ENCODE results near the gene SWT1.
"Not testable (repeated sequence)": the region's sequence is repeated elsewhere in the genome, so short reads cannot be mapped to it uniquely, and the experiment has no call there.

The SWT1 gene

DNA sequence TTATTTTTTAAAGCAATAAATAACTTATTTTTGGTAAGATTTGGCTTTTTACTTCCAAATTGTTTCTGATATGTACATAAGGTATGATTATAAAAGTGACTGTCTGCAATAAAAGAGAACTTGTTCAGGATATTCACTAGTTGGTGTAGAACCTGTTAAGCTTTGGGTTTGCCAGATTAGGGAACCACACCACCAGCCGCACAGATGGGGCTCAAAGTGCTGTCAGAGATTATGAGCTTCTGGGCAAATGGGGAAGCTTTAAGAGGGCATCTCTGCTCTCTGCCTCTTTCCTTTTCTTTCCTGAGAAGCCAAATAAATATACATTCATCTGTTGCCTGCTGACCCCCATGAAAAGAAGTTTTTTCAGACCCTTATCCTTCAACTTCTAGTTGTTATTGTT is 134.7 kb downstream of the SWT1 start:
- no peak for DNase-seq

DNA sequence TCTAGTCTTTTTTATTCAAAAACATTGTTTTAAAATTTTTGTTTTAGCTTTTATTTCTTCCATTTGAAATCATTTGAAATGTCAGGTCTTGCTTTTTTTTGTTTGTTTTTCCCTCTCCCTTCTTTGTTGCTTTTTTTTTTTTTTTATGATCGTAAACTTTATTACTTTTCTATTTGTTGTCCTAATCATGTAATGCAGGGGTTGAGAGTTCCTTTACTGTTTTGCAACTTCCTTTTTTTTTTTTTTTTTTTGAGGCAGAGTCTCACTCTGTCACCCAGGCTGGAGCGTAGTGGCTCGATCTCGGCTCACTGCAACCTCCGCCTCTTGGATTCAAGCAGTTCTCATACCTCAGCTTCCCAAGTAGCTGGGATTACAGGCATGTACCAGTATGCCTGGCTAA is 135.3 kb downstream of the SWT1 start:
- DNase-seq: no peak

DNA sequence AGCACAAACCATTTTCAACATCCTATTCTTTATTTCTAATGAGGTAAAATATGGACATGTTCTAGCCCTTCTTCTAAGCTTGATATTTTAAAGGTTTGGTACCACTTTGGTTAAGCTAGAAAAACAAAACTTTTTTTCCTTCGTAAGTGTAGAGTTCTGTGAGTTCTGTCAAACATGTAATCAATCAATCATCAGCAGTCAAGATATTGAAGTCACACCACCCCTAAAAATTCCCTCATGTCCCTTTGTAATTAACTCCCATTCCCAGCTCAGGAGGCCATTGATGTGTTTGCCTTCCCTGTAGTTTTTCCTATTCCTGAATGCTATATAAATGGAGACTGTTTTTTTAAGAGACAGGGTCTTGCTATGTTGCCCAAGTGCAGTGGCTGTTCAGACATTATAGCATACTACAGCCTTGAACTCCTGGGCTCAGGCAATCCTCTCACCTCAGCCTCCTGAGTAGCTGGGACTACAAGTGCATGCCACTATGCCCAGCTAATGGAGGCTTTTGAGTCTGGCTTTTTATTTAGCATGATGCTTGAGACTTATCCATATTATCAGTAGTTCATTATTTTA is 137.1 kb downstream of the SWT1 start:
- no peak for DNase-seq

DNA sequence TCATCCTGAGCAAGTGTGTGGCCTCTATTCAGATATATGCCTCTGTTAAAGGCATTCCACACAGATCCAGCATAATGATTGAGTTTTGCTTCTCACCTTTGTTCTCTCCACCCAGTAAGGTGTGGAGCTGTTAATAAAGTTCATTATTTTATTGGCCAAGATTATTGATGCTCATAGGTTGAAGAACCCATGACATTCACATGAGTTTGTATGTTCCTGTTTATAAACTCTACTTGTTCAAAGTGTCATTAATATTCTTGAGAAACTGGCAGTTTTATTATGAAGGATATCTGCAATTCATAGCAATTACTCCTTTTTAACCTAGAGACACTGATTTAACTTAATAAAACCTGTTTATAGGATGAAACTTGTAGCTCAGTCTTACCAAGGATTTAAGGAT is 138.1 kb downstream of the SWT1 start:
- DNase-seq: no peak

DNA sequence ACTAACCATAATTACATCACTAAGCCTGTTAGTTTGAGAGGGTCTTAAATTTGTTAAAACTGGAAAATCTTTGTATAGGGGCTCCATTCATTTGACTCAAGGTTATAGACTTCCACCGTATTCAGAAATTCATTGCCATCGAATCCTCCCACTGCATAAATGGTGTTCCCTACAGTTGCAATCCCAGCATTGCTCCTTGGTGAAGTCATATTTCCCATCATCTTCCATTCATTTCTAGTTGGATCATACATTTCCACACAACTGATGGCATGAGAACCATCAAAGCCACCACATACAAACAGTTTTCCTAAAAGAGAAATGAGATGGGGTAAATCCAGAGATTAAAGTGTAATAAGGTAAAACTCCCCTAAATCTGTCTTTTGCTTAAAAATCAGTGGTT is 141.0 kb downstream of the SWT1 start:
- no peak for DNase-seq

DNA sequence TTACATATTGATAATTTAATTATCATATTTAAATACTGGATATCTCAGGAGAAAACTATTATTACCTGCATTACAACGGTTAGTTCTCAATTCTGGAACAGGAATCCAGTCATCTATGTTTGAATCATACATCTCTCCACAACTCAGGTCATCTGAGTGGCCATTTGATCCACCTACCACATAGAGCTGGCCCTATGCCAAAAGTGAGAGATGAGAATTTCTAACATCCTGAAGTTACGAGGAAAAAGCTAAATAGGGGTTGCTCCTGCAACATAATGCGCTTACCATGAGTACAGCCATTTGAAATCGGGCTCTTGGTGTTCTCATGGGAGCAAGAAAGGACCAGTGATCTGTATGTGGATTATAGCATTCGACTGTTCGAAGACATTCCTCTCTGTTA is 143.2 kb downstream of the SWT1 start:
- DNase-seq: no peak

DNA sequence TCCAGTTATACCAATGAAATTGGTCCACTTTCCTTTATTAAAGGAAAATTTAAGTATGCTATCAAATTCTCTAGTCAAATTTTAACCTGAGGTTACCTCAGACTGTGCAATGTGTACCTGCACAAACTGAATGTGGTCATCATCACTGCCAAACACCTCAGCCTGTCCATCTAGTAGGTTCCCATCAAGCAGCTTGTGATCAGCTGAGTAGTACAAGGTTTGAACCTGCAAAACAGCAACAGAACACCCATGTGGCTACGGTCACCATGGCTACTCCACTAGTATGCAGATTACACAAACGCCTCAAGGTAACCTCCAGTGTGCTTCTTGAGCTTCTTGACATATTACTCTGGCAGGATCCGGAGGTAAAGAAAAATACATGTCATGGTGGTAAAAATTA is 148.5 kb downstream of the SWT1 start:
- DNase-seq: no peak

DNA sequence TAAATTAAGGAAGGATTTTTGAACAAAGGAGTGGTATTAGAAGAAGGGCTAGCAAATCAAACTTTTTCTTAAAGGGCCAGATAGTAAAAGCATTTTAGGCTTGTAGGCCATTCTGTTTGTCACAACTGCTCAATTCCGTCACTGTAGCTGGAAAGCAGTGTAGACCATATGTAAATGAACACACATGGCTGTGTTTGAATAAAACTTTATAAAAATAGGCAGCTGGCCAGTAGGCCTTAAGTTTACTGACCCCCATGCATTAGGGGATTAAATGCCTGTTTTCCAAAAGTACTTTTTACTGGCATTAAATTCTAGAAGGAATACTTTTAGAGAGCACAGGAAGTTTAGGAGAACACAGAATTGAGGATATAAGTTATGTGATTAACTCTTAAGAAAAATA is 151.2 kb downstream of the SWT1 start:
- DNase-seq: no peak

DNA sequence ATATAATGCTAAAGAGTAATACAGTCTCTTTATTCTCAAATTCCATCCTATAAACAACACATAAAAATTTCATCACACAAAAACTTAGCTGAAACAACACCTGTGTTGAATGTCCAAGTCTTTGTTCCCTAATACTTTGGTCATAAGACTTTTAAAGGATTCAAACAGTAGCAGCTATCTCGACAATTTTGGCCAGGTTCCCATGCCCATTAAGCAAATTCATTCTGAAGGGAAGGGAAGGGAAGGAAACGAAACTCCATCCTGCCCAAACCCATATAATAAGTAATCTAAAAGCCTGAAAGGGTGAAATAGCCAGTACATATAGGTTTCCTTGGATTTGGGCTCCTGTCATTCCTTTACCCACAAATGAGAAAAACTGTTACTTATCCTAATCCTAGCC is 152.6 kb downstream of the SWT1 start:
- no peak for DNase-seq

DNA sequence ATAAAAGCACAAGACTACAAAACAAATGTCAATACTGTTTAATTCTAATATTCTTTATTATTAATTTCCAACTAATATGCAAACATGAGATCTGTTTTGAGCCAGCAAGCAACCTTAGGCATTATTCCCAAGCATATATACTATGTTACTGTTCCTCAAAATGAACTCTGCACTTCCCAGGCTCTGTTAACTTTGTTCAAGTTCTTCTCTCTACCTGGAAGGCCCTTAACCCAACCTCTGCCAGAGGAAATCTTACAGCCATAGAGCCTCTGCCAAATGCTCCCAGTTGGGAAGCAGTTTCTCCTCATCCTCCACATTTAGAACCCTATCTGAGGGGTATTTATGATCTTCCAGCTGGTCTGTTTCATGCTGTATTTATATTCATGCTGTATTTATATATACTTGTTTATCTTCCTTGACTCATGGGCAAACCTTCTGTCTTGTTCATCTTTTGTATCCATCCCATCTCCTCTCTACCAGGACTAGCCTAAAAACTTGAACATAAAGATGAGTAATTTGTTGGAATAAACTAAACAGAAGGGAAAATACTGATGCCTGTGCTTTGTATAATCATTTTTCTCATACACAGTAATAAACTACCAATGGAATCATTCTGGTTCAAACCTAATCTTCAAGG is 154.7 kb downstream of the SWT1 start:
- no peak for DNase-seq

DNA sequence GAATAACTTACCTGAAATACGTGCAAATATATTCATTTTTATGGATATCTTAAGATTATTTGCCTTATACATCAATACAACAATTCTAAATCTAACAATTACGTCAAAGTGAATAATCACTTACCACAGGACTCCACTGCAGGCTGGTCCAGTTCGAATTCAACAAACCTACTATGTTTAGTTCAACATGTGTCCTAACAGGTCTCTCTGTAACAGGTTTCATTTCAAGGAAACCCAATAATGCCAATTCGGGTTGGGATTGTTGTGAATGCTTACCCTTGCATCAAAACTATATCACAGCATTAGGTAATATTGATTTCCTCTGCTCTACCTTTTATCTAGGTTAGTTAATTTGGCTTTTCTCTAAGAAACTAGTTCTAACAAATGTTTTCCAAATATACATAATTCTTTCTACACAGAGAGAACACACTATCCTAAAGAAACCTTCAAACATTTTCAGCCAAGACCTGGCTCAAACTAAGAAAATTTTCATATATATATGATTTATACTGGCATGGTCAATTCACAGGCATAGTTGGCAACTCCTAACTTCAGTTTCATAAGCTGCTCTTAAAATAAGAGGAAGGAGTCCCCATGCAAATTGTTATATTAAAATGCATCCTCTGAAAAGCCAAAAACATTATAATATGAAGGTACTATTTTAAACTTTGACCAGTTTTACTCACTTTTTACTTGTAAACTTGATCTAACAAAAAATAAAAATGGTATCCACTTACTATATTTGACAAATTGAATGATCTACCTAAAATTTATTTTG is 155.6 kb downstream of the SWT1 start:
- no peak for DNase-seq

DNA sequence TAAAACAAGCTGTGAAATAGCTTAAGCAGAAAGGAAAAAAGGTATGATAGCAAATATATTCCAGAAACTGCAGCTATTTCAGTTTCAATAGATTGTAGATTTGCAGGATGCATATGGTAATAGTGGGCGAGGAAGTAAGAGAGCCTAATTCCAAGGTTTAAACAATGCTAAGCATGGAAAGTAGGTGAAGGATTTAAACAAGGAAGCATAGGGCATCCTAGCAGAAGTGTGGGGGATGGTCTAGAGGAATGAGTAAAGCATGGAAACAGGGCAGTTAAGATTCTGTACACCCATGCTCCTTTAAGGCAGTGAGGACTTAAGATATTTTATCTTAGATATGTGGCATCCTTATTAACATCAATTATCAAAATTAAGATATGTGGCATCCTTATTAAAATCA is 157.4 kb downstream of the SWT1 start:
- no peak for DNase-seq

DNA sequence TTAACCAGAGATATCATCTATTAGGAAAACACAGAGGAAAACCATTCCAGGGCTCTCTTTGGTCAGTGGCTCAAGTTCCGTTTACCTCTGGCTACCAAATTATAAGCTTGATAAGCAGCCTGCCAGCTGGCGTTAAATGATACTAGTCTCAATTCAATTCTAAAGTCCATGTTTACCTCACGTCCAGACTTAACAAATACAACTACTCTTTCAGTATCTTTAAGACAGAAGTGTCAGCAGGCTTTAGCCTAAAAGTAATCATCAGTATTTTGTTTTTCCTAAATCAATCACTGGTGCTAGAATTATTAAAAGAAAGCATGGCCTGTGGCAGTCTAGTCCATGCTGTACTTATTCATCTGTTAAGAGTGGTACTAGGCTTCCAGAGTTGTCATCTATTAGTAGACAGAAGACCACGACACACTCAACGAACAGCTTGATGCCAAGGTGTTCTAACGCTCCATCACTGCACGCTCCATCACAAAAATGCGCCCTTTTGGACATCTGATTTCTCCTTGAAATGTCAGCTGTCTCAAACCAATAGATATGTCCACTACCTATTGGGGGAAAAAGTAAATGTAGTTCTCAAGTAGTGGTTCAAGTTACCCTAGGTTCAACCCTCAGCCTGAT is 158.6 kb downstream of the SWT1 start:
- no peak for DNase-seq

DNA sequence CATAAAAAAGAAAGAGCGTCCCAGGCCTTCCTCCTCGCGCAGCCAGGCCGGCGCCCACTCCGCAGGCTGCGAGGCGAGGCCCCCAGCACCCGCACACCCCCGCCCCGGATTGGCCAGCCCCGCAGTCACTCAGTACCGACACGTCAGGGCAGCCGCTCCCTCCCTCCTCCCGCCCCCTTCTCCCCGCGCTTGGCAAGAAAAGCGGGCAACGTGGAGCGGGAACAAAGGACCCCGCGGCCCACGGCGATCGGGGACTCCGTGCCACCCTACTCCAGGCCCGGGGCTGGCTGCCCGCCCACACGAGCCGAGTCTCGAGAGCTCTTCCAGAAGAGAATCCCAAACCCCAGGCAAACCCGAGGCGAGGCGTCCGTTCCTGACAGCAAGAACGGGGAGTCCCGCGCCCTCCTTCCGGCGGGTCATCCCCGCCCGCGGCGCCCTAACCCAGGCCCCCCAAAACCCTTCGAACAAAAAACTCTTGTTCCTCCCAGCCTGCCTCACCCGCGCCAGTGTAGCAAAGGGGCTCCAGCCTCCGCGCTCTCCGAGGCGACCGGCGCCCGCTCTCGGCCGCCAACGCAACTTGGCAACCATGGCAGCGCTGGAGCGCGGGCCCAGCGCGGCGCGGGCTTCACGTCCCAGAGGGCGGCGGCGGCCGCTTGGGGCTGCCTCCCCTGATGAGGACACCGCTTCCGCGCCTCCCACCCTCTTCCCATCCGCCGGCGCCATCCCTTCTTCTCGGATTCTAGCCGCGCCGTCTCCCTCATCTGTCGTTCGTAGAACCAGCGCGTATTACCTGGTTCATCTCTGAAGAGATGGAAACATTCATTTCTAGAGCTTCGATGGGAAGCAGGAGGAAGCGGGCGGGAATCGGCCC is 159.4 kb downstream of the SWT1 start:
- peak; percentile 25 to 37 for DNase-seq

DNA sequence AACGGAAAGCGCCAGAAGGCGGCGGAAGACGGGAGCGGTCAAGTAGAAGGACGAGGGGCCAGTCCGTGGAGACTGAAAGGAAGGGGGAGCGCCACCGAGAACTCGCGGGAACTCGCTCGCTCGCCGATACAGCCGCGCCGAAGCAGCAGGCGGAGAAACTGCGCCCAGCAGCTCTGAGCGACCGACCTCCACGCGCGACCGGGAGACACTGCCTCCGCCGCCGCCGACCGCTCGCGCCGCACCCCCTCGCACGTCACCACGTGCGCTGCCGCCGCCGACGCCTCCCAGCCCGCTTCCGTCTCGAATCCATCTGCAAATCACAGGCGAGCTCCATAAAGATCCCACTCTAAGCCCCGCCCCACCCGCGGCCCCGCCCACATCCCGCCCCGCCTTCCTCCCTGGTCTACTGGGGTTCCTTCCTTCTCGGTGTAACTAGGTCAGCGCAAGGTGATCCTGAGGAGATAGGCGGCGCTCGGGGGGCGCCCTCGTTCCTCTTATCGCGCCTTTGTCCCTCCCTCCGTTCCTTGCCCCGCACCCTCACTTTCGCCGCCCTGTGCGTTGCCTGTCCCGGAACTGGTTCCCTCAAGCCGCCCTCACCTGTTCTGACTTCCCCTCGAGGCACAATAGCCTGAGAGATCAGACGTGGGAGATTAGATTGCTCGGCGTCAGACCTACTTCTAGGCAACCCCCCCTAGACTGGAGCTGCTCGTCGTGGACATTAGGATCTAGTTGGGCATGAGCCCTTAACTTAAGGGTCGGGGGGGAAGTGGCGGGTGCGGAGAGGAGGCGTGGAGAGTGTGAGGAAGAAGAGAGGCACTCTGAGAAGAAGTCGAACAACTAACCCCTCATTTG is 160.3 kb downstream of the SWT1 start, which contains the start of gene IVNS1ABP:
IVNS1ABP (minus strand) TSS at position 210 of the 852 bp plus-strand sequence. CDS start 7,750 bp downstream, outside the sequence.
- peak; percentile 57 to 84 for DNase-seq

DNA sequence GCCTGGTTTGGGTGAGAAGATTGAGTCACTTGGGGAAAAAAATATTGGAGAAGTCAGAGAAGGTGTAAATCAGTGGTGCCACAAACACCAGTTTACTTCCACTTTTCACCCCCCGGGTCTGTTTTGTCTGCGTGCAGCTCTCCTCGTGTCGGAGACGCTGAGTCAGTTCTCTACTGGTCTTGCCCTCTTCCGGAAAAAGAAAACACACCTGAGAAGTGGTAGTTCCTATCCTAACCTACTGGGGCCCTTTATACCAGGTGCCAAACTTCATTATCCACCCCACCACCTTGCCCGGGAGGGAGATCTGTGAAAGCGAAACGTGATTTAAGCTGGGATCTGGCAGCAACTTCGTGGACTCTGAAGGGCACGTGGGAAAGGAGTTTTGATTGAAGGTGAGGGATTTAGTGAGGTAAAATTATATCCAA is 160.9 kb downstream of the SWT1 start:
- DNase-seq: no peak

DNA sequence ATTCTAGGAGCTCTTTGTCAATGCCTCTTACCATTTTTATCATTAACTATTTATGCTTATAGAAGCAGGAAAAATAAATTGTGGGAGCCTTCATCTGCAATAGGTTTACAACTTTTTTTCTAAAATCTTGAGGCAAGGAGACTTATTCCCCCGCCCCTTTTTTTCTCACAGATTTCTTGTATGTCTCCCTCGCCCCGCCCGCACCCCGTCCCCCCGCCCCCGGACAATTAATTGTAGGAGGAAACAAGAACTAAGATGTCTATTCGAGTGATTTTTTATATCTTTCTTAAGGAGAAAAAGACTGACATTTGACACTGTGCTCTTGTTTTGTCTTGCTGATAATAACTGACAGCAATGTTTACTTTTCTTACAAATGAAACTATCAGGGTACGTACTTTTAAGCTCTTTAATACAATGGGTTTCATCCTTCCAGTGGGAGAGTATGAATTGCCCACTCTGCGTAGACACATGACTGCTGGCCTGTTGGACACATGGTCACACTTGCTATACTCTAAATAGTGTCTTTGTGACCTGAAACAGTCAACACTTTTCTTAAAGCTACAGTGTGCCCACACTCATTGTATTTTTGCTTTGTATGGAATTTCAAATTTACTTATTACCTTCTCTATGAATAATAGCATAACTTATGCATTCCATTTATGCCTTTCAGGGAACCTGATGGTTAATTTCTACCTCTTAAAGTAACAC is 161.6 kb downstream of the SWT1 start:
- DNase-seq: no peak

DNA sequence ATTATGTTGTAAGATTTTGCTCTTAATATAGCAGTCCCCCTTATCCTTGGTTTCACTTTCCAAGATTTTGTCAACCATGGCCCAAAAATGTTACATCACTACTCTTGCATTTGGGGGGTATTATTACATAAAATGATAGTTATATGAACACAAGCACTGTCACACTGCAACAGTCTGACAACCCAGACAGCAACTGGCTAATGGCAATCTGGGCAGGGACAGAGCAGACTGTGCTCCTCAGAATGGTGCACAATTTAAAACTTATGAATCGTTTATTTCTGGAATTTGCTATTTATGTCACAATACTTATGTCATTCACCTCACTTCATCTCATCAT is 162.1 kb downstream of the SWT1 start:
- no peak for DNase-seq

DNA sequence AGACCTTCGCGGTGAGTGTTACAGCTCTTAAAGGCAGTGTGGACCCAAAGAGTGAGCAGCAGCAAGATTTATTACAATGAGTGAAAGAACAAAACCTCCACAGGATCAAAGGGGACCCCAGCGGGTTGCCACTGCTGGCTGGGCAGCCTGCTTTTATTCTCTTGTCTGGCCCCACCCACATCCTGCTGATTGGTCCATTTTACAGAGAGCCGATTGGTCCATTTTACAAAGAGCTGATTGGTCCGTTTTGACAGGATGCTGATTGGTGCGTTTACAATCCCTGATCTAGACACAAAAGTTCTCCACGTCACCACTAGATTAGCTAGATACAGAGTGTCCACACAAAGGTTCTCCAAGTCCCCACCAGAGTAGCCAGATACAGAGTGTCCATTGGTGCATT is 164.1 kb downstream of the SWT1 start:
- DNase-seq: not testable (repeated sequence)

DNA sequence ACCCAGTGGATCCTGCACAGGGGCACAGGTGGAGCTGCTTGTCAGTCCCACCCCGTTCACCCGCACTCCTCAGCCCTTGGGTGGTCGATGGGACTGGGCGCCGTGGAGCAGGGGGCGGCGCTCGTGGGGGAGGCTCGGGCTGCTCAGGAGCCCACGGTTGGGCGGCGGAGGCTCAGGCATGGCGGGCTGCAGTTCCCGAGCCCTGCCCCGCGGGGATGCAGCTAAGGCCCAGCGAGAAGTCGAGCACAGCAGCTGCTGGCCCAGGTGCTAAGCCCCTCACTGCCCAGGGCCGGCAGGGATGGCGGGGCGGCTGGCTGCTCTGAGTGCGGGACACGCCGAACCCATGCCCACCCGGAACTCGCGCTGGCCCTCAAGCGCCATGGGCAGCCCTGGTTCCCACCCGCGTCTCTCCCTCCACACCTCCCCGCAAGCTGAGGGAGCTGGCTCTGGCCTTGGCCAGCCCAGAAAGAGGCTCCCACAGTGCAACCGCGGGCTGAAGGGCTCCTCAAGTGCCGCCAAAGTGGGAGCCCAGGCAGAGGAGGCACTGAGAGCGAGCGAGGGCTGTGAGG is 164.8 kb downstream of the SWT1 start:
- DNase-seq: not testable (repeated sequence)

DNA sequence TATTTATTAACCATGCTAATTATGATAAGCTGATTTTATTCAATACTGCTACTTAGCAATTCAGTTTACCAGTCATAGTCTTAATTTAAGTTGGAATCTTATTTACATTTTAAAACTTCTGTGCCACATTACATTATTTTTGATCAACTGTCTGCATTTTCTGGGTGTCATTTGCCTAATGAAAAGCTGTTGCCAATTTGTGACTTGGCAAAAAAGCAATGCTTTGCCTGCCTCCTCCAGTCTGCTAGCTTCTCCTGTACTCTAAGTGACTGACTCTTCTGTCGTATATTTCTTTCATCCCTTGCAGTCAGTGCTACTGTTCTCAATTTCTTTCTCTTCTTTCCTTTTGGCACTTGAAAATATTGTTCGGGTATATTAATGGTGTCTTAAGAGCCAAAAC is 165.7 kb downstream of the SWT1 start:
- DNase-seq: no peak

Measured in cerebellar nuclear complex (tissue), 1 donor.